GM12892 (cell line): ENCODE results near the gene EPHA6. TPM values are rescaled to one million over a fixed set of nuclear protein-coding genes. Genes with fewer than 3 reads are reported as not detected.

ENCODE experiments used
- DNase-seq: peaks from one replicate; pipeline ENCODE4 v3.0.0; 2011; ENCODE audit not compliant: insufficient read length
- FAIRE-seq: peaks from 2 replicates; lab custom pipeline; 2011; peaks lifted over from hg19 to GRCh38; lab: Jason Lieb, UNC
- POLR2A ChIP-seq: IDR thresholded peaks from 2 replicates; pipeline ENCODE4 v1.6.1; 2011; ENCODE audit warnings: low read depth, low read length, control low read depth
- POLR2AphosphoS5 ChIP-seq: IDR thresholded peaks from 2 replicates; pipeline ENCODE4 v1.6.1; 2011; ENCODE audit warnings: low read depth, low read length, control low read depth
- TAF1 ChIP-seq: IDR thresholded peaks from 2 replicates; pipeline ENCODE4 v1.6.1; 2011; ENCODE audit warnings: low read depth, mild to moderate bottlenecking, control low read depth, low read length, borderline replicate concordance
- polyA plus RNA-seq: library from polyadenylated mRNA; unstranded; fragments of >200 nt; gene quantifications from one replicate; pipeline ENCODE4 v1.2.1, GENCODE V29; 2012; ENCODE audit warnings: missing spikeins, inconsistent platforms; ENCODE audit not compliant: missing spikeins

EPHA6 gene
- polyA plus RNA-seq: not detected

DNA sequence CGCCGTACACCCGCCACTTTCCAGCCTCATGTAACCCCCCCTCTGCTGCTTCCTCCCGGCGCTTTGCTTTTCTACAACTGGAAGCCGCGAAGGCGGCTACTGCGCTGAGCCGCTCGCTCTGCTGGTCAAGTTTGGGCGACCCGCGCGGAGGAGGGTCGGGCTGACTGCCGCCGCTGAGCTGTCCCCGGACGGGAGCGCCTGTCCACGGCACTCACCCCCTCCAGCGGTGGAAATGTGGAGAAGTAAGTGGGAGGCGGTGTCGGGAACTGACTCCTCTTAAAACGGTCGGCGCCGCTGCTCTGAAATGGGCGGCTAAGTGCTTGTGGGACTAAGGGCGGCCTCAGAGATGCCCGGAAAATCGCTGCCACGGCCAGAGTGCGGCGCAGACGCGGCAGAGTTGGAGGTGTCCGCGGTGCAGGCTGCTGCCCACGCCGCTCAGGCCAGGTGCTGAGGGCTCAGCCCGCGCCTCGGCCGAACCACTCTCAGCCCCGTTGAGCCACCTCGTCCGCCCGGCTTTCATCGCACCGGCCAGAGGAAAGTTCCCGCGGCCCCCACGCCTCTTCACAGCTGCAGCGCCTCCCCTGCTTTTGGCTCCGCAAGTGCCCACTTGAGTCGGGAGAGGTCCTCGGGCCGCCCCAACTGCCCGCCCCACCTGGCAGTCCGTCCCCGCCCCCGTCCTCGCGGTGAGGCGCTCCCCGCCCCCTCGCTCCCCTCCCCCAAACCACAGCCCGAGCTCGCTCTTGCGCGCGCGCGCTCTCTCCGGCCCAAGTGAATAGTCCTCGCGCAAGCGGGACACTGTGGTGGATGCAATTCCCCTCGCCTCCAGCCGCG lies at the start of gene EPHA6:
Gene EPHA6 (plus strand): TSS at position 775 of the 831 bp plus-strand sequence.
- DNase-seq (peak; percentile 18), FAIRE-seq (no peak)

GRCh38 chr3:96776818-96777217 lies 37.6 kb upstream of the EPHA6 start:
- DNase-seq (no peak), FAIRE-seq (no peak)
- TF ChIP-seq TAF1 (no peak), POLR2A (no peak), POLR2AphosphoS5 (no peak)

More for the DNA sequence above, at the start of gene EPHA6:
- TF ChIP-seq POLR2A (no peak), TAF1 (no peak)

GRCh38 chr3:96779810-96780209 lies 34.6 kb upstream of the EPHA6 start:
- DNase-seq (no peak), FAIRE-seq (no peak)
- TF ChIP-seq POLR2AphosphoS5 (no peak), TAF1 (no peak), POLR2A (no peak)

DNA sequence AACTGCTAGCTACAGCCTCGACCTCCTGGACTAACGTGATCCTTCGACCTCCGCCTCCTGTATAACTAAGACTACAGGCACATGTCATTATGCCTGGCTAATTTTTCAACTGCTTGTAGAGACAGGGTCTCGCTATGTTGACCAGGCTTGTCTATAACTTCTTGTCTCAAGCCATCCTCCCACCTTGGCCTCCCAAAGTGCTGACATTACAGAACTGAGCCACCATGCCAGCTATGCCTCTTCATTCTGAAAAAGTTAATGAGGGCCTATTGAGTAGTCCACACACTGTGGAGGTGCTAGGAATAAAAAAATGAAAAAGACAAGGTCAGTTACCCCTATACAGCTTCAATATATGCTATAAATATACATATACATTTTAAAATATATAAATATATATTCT lies 18.3 kb upstream of the EPHA6 start:
- FAIRE-seq (no peak), DNase-seq (no peak)
- TF ChIP-seq TAF1 (no peak), POLR2A (no peak), POLR2AphosphoS5 (no peak)

DNA sequence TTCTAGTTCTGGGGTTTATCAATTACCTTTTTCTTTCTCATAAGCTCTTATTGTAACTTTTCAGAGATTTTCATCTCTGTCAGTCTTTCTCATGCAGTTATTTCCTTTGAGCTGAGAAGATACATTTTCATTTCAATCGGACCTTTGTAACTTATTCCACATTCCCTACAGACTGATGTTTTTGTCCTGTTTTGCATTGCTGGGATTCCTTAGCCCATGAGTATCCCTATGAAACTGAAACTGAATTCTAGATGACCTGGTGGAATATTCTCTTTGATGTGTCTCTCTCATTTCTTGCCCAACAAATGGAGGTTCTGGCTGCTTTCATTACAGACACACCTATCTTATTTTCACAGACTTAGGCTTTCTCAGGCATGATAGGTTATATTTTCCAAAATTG lies 10.5 kb upstream of the EPHA6 start:
- FAIRE-seq: no peak
- no peak for DNase-seq
- TF ChIP-seq POLR2AphosphoS5: no peak
- no peak for TF ChIP-seq TAF1
- TF ChIP-seq POLR2A: no peak

DNA sequence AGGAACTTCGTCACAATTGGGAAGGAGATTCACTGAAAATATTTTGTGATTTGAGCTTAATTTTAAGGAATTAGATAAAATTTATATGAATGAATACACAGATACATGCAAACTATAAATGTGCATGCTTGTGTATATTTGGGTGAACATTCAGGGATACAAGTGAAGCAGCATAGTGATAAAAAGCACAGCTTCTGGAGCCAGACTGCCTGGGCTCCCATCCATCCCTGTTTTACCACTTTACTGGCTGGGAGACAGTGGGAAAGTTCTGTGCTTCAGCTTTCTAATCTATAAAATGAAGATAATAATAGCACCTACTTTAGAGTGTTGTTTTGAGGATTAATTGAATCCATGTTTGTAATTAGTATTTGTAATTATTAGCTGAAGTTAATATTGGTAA lies 8.1 kb upstream of the EPHA6 start:
- FAIRE-seq (no peak), DNase-seq (no peak)
- no peak for TF ChIP-seq POLR2A
- TF ChIP-seq TAF1: no peak
- no peak for TF ChIP-seq POLR2AphosphoS5

- TF ChIP-seq POLR2A (no peak), POLR2AphosphoS5 (no peak), TAF1 (no peak)
- DNase-seq (peak; percentile 61), FAIRE-seq (peak; percentile 80)
Observed at GRCh38 chr3:96813134-96813819, 1.1 kb upstream of the EPHA6 start.

GRCh38 chr3:96814651-96815567 lies 515 bp downstream of the EPHA6 start:
- FAIRE-seq (no peak), DNase-seq (no peak)
- TF ChIP-seq POLR2A (no peak), TAF1 (no peak), POLR2AphosphoS5 (no peak)

DNA sequence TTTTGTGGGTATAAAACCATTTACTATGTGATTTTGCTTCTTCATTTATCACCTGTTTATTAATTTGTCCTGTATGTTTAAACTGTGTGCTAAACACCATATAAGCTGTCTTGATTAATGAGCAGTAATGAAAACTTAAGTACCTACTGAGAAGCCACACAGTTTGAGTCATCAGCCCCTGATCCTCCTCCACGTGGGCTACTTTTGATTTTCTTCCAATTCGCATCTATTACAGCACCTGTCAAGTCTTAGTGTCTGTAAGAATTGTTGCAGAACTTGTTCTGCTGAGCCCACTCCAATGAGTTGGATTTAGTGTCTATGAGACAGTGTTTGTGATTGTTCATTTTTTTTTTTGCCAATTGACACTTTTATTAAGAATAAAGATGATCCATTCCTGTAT lies 16.8 kb downstream of the EPHA6 start:
- FAIRE-seq (no peak), DNase-seq (no peak)
- TF ChIP-seq POLR2AphosphoS5 (no peak), POLR2A (no peak), TAF1 (no peak)

DNA sequence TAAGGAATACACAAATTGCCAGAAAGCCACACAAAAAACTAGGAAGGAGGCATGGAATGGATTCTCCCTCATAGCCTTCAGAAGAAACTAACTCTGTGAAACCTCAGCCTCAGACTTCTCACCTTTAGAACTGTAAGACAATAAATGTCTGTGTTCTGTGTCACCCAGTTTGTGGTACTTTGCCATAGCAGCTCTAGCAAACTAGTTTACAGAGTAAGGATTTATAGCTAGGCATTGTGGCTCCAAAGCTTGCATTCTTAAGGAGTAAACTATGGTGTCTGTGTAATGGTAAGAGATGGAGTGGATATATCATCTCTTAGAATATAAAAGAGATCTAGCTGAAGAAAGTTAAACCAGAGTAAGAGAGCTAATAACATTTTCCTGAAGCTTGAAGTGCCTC lies 18.9 kb downstream of the EPHA6 start:
- FAIRE-seq: no peak
- TF ChIP-seq TAF1 (no peak), POLR2A (no peak), POLR2AphosphoS5 (no peak)
- DNase-seq: no peak

GRCh38 chr3:96836153-96836915 lies 21.9 kb downstream of the EPHA6 start:
- TF ChIP-seq TAF1 (no peak), POLR2AphosphoS5 (no peak), POLR2A (no peak)
- FAIRE-seq: no peak
- DNase-seq: no peak
